ENCODE data around the gene OBSL1.

DNA sequence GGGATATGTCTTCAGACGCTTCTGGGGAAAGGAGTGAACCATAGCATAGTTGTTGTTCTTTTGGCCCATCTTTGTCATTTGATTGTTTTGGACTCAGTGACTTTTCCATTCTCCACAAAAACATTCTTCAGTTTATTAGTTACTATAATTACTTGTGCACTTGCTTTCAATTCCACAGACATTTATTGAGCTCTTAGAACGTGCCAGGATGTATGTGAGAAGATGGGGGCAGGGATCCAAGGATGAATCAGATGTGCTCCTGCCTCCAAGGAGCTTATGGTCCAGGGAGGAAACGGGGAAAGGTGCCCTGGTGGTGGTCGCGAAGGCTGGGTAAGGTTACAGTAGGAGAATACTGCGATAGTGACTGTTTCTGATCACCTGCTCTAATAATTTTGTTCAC lies 49.2 kb upstream of the OBSL1 start:
- no peak for TF ChIP-seq POLR2A (IDR thresholded peaks at IDR 0.05)
- TF ChIP-seq, protein P1, sequence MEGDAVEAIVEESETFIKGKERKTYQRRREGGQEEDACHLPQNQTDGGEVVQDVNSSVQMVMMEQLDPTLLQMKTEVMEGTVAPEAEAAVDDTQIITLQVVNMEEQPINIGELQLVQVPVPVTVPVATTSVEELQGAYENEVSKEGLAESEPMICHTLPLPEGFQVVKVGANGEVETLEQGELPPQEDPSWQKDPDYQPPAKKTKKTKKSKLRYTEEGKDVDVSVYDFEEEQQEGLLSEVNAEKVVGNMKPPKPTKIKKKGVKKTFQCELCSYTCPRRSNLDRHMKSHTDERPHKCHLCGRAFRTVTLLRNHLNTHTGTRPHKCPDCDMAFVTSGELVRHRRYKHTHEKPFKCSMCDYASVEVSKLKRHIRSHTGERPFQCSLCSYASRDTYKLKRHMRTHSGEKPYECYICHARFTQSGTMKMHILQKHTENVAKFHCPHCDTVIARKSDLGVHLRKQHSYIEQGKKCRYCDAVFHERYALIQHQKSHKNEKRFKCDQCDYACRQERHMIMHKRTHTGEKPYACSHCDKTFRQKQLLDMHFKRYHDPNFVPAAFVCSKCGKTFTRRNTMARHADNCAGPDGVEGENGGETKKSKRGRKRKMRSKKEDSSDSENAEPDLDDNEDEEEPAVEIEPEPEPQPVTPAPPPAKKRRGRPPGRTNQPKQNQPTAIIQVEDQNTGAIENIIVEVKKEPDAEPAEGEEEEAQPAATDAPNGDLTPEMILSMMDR (IDR thresholded peaks at IDR 0.05), result no peak
